HUDEP-2 (cell line): ENCODE results near the gene ABCG1.

Experiments used
- DNase-seq, 76 experiments: peaks; one replicate each; lab custom pipeline; 2025; ENCODE audit not compliant: unreplicated experiment in 76 of 76; lab: John Stamatoyannopoulos, UW

Gene ABCG1

GRCh38 chr21:42231756-42232155 lies 12.8 kb downstream of the ABCG1 start:
- DNase-seq = no peak

GRCh38 chr21:42232176-42232825 lies 13.4 kb downstream of the ABCG1 start:
- no peak for DNase-seq

GRCh38 chr21:42233067-42233961 lies 14.4 kb downstream of the ABCG1 start:
- DNase-seq = peak in 59 of 76 experiments; percentile 8 to 75 (median 44)

GRCh38 chr21:42234041-42234440 lies 15.1 kb downstream of the ABCG1 start:
- DNase-seq = peak in 2 of 76 experiments; percentile 27 to 53

GRCh38 chr21:42234464-42235241 lies 15.7 kb downstream of the ABCG1 start:
- DNase-seq = peak in 33 of 76 experiments; percentile 13 to 69 (median 34)

- no peak for DNase-seq
These were observed 16.7 kb downstream of the ABCG1 start for GRCh38 chr21:42235593-42235992.

GRCh38 chr21:42236014-42236413 lies 17.1 kb downstream of the ABCG1 start:
- no peak for DNase-seq

GRCh38 chr21:42236693-42237092 lies 17.8 kb downstream of the ABCG1 start:
- DNase-seq = no peak

- DNase-seq = no peak
These were observed 18.2 kb downstream of the ABCG1 start for GRCh38 chr21:42237161-42237560.

GRCh38 chr21:42237577-42237976 lies 18.6 kb downstream of the ABCG1 start:
- DNase-seq = no peak

- DNase-seq = no peak
These were observed 19.4 kb downstream of the ABCG1 start for GRCh38 chr21:42238185-42238934.

GRCh38 chr21:42239556-42239955 lies 20.6 kb downstream of the ABCG1 start:
- DNase-seq = no peak

GRCh38 chr21:42239973-42240372 lies 21.0 kb downstream of the ABCG1 start:
- no peak for DNase-seq

GRCh38 chr21:42242611-42243010 lies 23.7 kb downstream of the ABCG1 start:
- DNase-seq = no peak

- DNase-seq = no peak
These were observed 24.1 kb downstream of the ABCG1 start for GRCh38 chr21:42243026-42243425.

- no peak for DNase-seq
These were observed 26.6 kb downstream of the ABCG1 start for GRCh38 chr21:42245331-42246193.

- DNase-seq = no peak
These were observed 28.8 kb downstream of the ABCG1 start for GRCh38 chr21:42247716-42248115.

- no peak for DNase-seq
These were observed 29.3 kb downstream of the ABCG1 start for GRCh38 chr21:42248241-42248640.

- DNase-seq = no peak
These were observed 30.1 kb downstream of the ABCG1 start for GRCh38 chr21:42248783-42249597.
